HL-60 (cell line): Measurements from ENCODE around the gene DDIT3.

ENCODE experiments used
- DNase-seq, 2 experiments: peaks; one replicate each; pipeline ENCODE4 v3.0.0-alpha.2; 2010 to 2020; ENCODE audit warnings: low read depth in 1 of 2, low spot score in 1 of 2
- H3K27ac ChIP-seq: fragments of 250-450 bp; sonication (Bioruptor Pico); replicated peaks from 2 replicates; pipeline ENCODE4 v1.5.1; 2020; ENCODE audit warnings: mild to moderate bottlenecking, moderate library complexity
- H3K27me3 ChIP-seq: fragments of 250-450 bp; sonication (Bioruptor Pico); 2 replicates; pipeline ENCODE4 v1.5.1; 2021; ENCODE audit warnings: mild to moderate bottlenecking, moderate library complexity; ENCODE audit not compliant: insufficient read depth, poor library complexity, severe bottlenecking
- H3K4me3 ChIP-seq: replicated peaks from 2 replicates; pipeline ENCODE4 v1.5.1; 2011; ENCODE audit warnings: mild to moderate bottlenecking, control low read depth, low read length; ENCODE audit not compliant: insufficient read depth
- GABPA ChIP-seq: IDR thresholded peaks from 2 replicates; pipeline ENCODE4 v1.6.1; 2012; ENCODE audit warnings: low read depth
- POLR2AphosphoS5 ChIP-seq: IDR thresholded peaks from 2 replicates; pipeline ENCODE4 v1.6.1; 2012; ENCODE audit warnings: low read depth
- SPI1 ChIP-seq: IDR thresholded peaks from 2 replicates; pipeline ENCODE4 v1.6.1; 2012; ENCODE audit warnings: low read depth, mild to moderate bottlenecking, borderline replicate concordance
- TF ChIP-seq, protein P1 (sequence below): IDR thresholded peaks from one replicate; pipeline ENCODE4 v1.5.1; 2011; ENCODE audit warnings: low read length, control low read depth, inconsistent platforms; ENCODE audit not compliant: insufficient read depth
- TF ChIP-seq, protein P2 (sequence below): IDR thresholded peaks from 2 replicates; pipeline ENCODE4 v1.6.1; 2012; ENCODE audit warnings: low read depth; ENCODE audit not compliant: insufficient replicate concordance

DDIT3 gene

DNA sequence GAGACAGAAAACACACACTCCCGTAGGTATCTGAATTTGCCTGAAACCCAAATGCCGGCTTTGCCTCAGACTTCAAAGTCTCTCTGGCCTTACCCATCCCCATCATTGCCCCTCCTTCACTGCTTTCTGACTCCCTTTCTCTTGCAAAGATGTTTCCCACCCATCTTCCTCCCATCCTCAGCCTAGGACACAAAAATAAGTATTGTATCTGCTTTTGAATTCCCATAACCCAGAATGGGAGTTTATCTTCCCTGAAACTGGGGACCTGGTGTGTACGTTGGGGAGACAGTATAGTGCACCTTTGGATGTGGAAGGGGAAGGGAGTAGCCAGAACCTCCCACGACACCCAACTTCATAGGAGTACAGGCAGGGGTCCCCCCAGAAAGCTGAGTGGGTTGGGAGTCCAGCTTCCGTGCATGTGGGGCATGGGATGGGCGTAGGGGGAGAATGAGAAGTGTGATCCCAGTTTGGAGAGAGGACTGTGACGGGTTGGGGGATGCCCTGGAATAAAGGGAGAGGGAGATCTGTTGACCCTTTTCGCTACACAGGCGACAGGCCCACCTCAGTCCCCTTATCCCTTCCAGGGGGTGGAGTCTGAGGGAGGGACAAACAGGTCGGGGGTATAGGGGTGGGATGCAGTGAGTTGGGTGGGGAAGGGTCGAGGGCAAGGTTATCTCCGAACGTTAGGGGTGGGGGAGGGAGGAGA lies 29.0 kb upstream of the DDIT3 start:
- no peak overlapping the region for H3K27ac ChIP-seq
- DNase-seq = no peak

DNA sequence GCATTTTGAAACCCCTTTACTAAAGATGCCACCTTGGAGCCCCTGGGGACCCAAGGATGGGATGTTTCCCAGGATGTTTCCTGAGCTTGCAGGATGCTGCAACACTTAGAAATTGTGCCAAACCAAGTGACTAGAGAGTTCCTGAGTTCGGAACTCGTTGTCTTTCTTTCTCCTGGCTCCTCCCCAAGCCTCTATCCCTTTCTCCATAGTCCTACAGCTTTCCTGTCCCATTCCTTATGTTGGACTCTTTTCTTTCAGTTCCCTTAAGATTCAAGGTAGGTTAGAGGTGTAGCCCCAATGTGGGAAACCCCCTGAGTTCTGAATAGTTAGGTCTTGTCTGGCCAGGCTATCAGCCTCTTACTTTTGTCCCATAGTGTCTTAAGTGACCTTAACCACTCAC lies 28.2 kb upstream of the DDIT3 start:
- Histone ChIP-seq H3K27ac (no peak overlapping the region), H3K4me3 (no peak overlapping the region), H3K27me3 (peaks cover 11% of the 10 kb centered on the region)
- DNase-seq = no peak
- TF ChIP-seq, protein P1, sequence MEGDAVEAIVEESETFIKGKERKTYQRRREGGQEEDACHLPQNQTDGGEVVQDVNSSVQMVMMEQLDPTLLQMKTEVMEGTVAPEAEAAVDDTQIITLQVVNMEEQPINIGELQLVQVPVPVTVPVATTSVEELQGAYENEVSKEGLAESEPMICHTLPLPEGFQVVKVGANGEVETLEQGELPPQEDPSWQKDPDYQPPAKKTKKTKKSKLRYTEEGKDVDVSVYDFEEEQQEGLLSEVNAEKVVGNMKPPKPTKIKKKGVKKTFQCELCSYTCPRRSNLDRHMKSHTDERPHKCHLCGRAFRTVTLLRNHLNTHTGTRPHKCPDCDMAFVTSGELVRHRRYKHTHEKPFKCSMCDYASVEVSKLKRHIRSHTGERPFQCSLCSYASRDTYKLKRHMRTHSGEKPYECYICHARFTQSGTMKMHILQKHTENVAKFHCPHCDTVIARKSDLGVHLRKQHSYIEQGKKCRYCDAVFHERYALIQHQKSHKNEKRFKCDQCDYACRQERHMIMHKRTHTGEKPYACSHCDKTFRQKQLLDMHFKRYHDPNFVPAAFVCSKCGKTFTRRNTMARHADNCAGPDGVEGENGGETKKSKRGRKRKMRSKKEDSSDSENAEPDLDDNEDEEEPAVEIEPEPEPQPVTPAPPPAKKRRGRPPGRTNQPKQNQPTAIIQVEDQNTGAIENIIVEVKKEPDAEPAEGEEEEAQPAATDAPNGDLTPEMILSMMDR = no peak
- TF ChIP-seq, protein P2, sequence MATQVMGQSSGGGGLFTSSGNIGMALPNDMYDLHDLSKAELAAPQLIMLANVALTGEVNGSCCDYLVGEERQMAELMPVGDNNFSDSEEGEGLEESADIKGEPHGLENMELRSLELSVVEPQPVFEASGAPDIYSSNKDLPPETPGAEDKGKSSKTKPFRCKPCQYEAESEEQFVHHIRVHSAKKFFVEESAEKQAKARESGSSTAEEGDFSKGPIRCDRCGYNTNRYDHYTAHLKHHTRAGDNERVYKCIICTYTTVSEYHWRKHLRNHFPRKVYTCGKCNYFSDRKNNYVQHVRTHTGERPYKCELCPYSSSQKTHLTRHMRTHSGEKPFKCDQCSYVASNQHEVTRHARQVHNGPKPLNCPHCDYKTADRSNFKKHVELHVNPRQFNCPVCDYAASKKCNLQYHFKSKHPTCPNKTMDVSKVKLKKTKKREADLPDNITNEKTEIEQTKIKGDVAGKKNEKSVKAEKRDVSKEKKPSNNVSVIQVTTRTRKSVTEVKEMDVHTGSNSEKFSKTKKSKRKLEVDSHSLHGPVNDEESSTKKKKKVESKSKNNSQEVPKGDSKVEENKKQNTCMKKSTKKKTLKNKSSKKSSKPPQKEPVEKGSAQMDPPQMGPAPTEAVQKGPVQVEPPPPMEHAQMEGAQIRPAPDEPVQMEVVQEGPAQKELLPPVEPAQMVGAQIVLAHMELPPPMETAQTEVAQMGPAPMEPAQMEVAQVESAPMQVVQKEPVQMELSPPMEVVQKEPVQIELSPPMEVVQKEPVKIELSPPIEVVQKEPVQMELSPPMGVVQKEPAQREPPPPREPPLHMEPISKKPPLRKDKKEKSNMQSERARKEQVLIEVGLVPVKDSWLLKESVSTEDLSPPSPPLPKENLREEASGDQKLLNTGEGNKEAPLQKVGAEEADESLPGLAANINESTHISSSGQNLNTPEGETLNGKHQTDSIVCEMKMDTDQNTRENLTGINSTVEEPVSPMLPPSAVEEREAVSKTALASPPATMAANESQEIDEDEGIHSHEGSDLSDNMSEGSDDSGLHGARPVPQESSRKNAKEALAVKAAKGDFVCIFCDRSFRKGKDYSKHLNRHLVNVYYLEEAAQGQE = no peak
- no peak for TF ChIP-seq SPI1
- no peak for TF ChIP-seq GABPA
- no peak for TF ChIP-seq POLR2AphosphoS5

More for the DNA sequence above, 29.0 kb upstream of the DDIT3 start:
- peaks cover 14% of the 10 kb centered on the region for H3K27me3 ChIP-seq
- no peak overlapping the region for H3K4me3 ChIP-seq
- no peak for TF ChIP-seq GABPA
- no peak for TF ChIP-seq POLR2AphosphoS5
- no peak for TF ChIP-seq SPI1
- TF ChIP-seq, protein P1 = no peak
- TF ChIP-seq, protein P2 = no peak

DNA sequence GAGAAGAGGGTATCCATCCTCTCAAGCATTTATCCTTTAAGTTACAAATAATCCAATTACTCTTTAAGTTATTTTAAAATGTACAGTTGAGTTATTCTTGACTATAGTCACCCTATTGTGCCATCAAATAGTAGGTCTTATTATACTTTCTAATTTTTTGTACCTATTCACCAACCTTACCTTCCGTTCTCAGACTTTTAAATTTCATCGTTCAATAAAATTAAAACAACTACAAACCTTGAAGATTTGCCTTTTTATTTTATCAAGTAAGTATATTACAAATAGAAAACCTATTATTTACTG lies 27.6 kb upstream of the DDIT3 start:
- Histone ChIP-seq H3K4me3 (no peak overlapping the region), H3K27me3 (peaks cover 11% of the 10 kb centered on the region), H3K27ac (no peak overlapping the region)
- TF ChIP-seq, protein P2 = no peak
- TF ChIP-seq, protein P1 = no peak
- no peak for TF ChIP-seq SPI1
- DNase-seq = no peak
